A549 (cell line): Measurements from ENCODE around the gene PDE6G. TPM values are rescaled to one million over a fixed set of nuclear protein-coding genes. Genes with fewer than 3 reads are reported as not detected.

Experiments used
- ATAC-seq, 2 experiments: fragments of 200-7000 bp in 1 of 2; fragments of >200 bp in 1 of 2; cut with Nextera tagmentation in 1 of 2; cut with Tn5 transposase in 1 of 2; 3 replicates each; pipeline versions ENCODE4 v1.8.0 to v1.9.1; 2018 to 2020; ENCODE audit warnings: mild to moderate bottlenecking in 1 of 2, moderate library complexity in 1 of 2
- CTCF ChIA-PET: fragments of 300-600 bp; sonication (Branson Sonifier 250); formaldehyde crosslinking; extraction: SDS; loops from one replicate; lab custom pipeline; 2021; ENCODE audit warnings: antibody characterized with exemption, inconsistent platforms; lab: Yijun Ruan, JAX
- POLR2A ChIA-PET: fragments of 350-600 bp; formaldehyde crosslinking; extraction: SDS; loops from one replicate; lab custom pipeline; 2021; ENCODE audit warnings: antibody characterized with exemption, inconsistent platforms; lab: Yijun Ruan, JAX
- DNase-seq, 2 experiments: peaks; one replicate each; pipeline versions ENCODE4 v3.0.0 to v3.0.0-alpha.2; 2011 to 2016; ENCODE audit warnings: low read depth in 1 of 2, low spot score in 1 of 2
- FAIRE-seq: peaks from 2 replicates; lab custom pipeline; 2011; peaks lifted over from hg19 to GRCh38; lab: Jason Lieb, UNC
- H3K27ac ChIP-seq, 2 experiments: fragments of >200 bp; sonication (Bioruptor Twin); formaldehyde crosslinking; 3 replicates each; pipeline ENCODE4 v1.5.1; 2016 to 2017
- H3K4me1 ChIP-seq: fragments of >200 bp; sonication (Bioruptor Twin); formaldehyde crosslinking; 3 replicates; pipeline ENCODE4 v1.6.1; 2016
- H3K4me2 ChIP-seq: fragments of >200 bp; sonication (Bioruptor Twin); formaldehyde crosslinking; 3 replicates; pipeline ENCODE4 v1.6.1; 2016
- H3K4me3 ChIP-seq: fragments of >200 bp; sonication (Bioruptor Twin); formaldehyde crosslinking; 3 replicates; pipeline ENCODE4 v1.5.1; 2016
- H3K9me3 ChIP-seq: fragments of >200 bp; sonication (Bioruptor Twin); formaldehyde crosslinking; 3 replicates; pipeline ENCODE4 v1.6.1; 2016
- CHD2 ChIP-seq: fragments of 150-350 bp; IDR thresholded peaks from 2 replicates; pipeline ENCODE4 v1.6.1; 2014; ENCODE audit warnings: low read length; ENCODE audit not compliant: partially characterized antibody
- E2F6 ChIP-seq: IDR thresholded peaks from 2 replicates; pipeline ENCODE4 v1.6.1; 2012; ENCODE audit warnings: low read depth, borderline replicate concordance
- ELK1 ChIP-seq: fragments of 150-350 bp; IDR thresholded peaks from 2 replicates; pipeline ENCODE4 v1.6.1; 2014; ENCODE audit warnings: low read depth, mild to moderate bottlenecking, low read length
- EP300 ChIP-seq, 2 experiments: fragments of >200 bp; sonication (Bioruptor Twin); formaldehyde crosslinking; IDR thresholded peaks; 2 replicates in 1 of 2; 3 replicates in 1 of 2; pipeline ENCODE4 v1.6.1; 2016 to 2017
- ESRRA ChIP-seq: fragments of 150-350 bp; IDR thresholded peaks from 2 replicates; pipeline ENCODE4 v1.6.1; 2014; ENCODE audit warnings: mild to moderate bottlenecking, low read length, borderline replicate concordance
- FOSB ChIP-seq: fragments of 250-450 bp; sonication (Bioruptor Pico); IDR thresholded peaks from 2 replicates; pipeline ENCODE4 v1.5.0; 2020; ENCODE audit warnings: mild to moderate bottlenecking, moderate library complexity
- FOSL2 ChIP-seq, 2 experiments: fragments of 450-650 bp in 1 of 2; fragments of >200 bp in 1 of 2; sonication (Bioruptor Twin) in 1 of 2; formaldehyde crosslinking; IDR thresholded peaks; 2 replicates each; pipeline versions ENCODE4 v1.5.0 to v1.6.1; 2016 to 2020; ENCODE audit warnings: mild to moderate bottlenecking in 1 of 2, moderate library complexity in 1 of 2
- GATA3 ChIP-seq: IDR thresholded peaks from 2 replicates; pipeline ENCODE4 v1.6.1; 2012; ENCODE audit warnings: borderline replicate concordance
- HDAC2 ChIP-seq: fragments of 200-600 bp; sonication (generic); IDR thresholded peaks from 2 replicates; pipeline ENCODE4 v1.6.1; 2016
- HES2 ChIP-seq: fragments of >200 bp; sonication (Bioruptor Twin); formaldehyde crosslinking; IDR thresholded peaks from 2 replicates; pipeline ENCODE4 v1.6.1; 2016
- HMGXB4 ChIP-seq: fragments of 250-450 bp; sonication (Bioruptor Pico); IDR thresholded peaks from 2 replicates; pipeline ENCODE4 v1.5.0; 2021; ENCODE audit warnings: mild to moderate bottlenecking, moderate library complexity, borderline replicate concordance
- HOXB13 ChIP-seq: fragments of 250-450 bp; sonication (Bioruptor Pico); IDR thresholded peaks from 2 replicates; pipeline ENCODE4 v1.5.0; 2020; ENCODE audit warnings: low read depth, mild to moderate bottlenecking, moderate library complexity
- MAFK ChIP-seq: fragments of 450-650 bp; IDR thresholded peaks from 2 replicates; pipeline ENCODE4 v1.6.1; 2014; ENCODE audit not compliant: partially characterized antibody
- NPAS2 ChIP-seq: fragments of 250-450 bp; sonication (Bioruptor Pico); IDR thresholded peaks from 2 replicates; pipeline ENCODE4 v1.8.0; 2022; ENCODE audit warnings: mild to moderate bottlenecking, moderate library complexity, borderline replicate concordance
- PBX3 ChIP-seq: IDR thresholded peaks from 2 replicates; pipeline ENCODE4 v1.6.1; 2012
- POLR2A ChIP-seq: IDR thresholded peaks from 2 replicates; pipeline ENCODE4 v1.6.1; 2012; ENCODE audit warnings: mild to moderate bottlenecking, low read length
- RAD21 ChIP-seq, 2 experiments: fragments of >200 bp in 1 of 2; sonication (Bioruptor Twin) in 1 of 2; formaldehyde crosslinking in 1 of 2; IDR thresholded peaks in 1 of 2; conservative IDR thresholded peaks in 1 of 2; 2 replicates in 1 of 2; 3 replicates in 1 of 2; pipeline ENCODE4 v1.6.1; 2012 to 2018; ENCODE audit warnings: inconsistent platforms in 1 of 2
- RARB ChIP-seq: fragments of 250-450 bp; sonication (Bioruptor Pico); IDR thresholded peaks from 2 replicates; pipeline ENCODE4 v1.8.0; 2021; ENCODE audit warnings: mild to moderate bottlenecking, moderate library complexity
- RFX5 ChIP-seq: fragments of 450-650 bp; IDR thresholded peaks from 2 replicates; pipeline ENCODE4 v1.7.1; 2014; ENCODE audit warnings: antibody characterized with exemption, mild to moderate bottlenecking, moderate library complexity
- RNF2 ChIP-seq: fragments of 200-600 bp; sonication (generic); IDR thresholded peaks from 2 replicates; pipeline ENCODE4 v1.6.1; 2016; ENCODE audit warnings: low read depth, mild to moderate bottlenecking, antibody characterized with exemption, moderate library complexity, borderline replicate concordance
- SMC3 ChIP-seq: fragments of >200 bp; sonication (Bioruptor Twin); formaldehyde crosslinking; IDR thresholded peaks from 3 replicates; pipeline ENCODE4 v1.6.1; 2018; ENCODE audit warnings: inconsistent platforms
- TFCP2L1 ChIP-seq: fragments of 250-450 bp; sonication (Bioruptor Pico); IDR thresholded peaks from 2 replicates; pipeline ENCODE4 v1.5.0; 2021; ENCODE audit warnings: mild to moderate bottlenecking
- TP53 ChIP-seq: fragments of 250-450 bp; sonication (Bioruptor Pico); IDR thresholded peaks from 2 replicates; pipeline ENCODE4 v1.5.0; 2021; ENCODE audit warnings: mild to moderate bottlenecking, moderate library complexity
- ZC3H11A ChIP-seq: fragments of 450-650 bp; IDR thresholded peaks from 2 replicates; pipeline ENCODE4 v1.6.1; 2014; ENCODE audit warnings: antibody characterized with exemption, mild to moderate bottlenecking
- ZNF302 ChIP-seq: fragments of 250-450 bp; sonication (Bioruptor Pico); IDR thresholded peaks from 2 replicates; pipeline ENCODE4 v1.9.0; 2021; ENCODE audit warnings: inconsistent platforms, mild to moderate bottlenecking, moderate library complexity
- WGBS: methylation state at CpG from one replicate; pipeline ENCODE4 v1.1.6; 2017; ENCODE audit errors: missing lambda C conversion rate; 5-methylcytosine and 5-hydroxymethylcytosine counted together
- polyA plus RNA-seq, 4 experiments: library from polyadenylated mRNA; depleted of rRNA in 3 of 4; stranded (reverse); fragments of >200 nt; fragmentation: RNase III in 1 of 4; extraction: RNeasy Plus Mini Kit Qiagen cat#74134 plus additional on column Dnase treatment in 1 of 4; gene quantifications; 2 replicates in 3 of 4; 3 replicates in 1 of 4; pipeline ENCODE4 v1.2.3, GENCODE V29; 2011 to 2017

Gene PDE6G
- polyA plus RNA-seq, 2 of the 4 experiments (the other 2 are of a cell fraction) = 1.2 TPM

- DNase-seq (no peak), FAIRE-seq (no peak), ATAC-seq (0 out of 6 replicates have a peak, but pooled peaks of 1 of the 2 experiments have one; percentile 21)
- ChIA-PET POLR2A (no interaction called here), CTCF (interaction anchor here (0.7 to 4.3 kb wide), 5 partner anchors 41 to 68 kb away, joined by 3 to 36 read pairs (median 9); partner anchors contain the start of gene FAAP100)
- Histone ChIP-seq H3K27ac (no peak overlapping the region), H3K9me3 (no peaks in the 10 kb centered on the region), H3K4me1 (no peaks in the 10 kb centered on the region), H3K4me3 (no peak overlapping the region), H3K4me2 (no peak overlapping the region)
- WGBS = 95% methylated on average over 4 of the region's 4 CpGs
- TF ChIP-seq TFCP2L1 (CRISPR knock-in tag) = no peak
- no peak for TF ChIP-seq GATA3
- TF ChIP-seq RNF2 = no peak
- TF ChIP-seq HES2 = no peak
- no peak for TF ChIP-seq SMC3
- no peak for TF ChIP-seq RARB (CRISPR knock-in tag)
- no peak for TF ChIP-seq TP53 (CRISPR knock-in tag)
- no peak for TF ChIP-seq HOXB13 (CRISPR knock-in tag)
- no peak for TF ChIP-seq E2F6
- TF ChIP-seq MAFK = no peak
- no peak for TF ChIP-seq CHD2
- no peak for TF ChIP-seq POLR2A
- TF ChIP-seq HDAC2 = no peak
- TF ChIP-seq ZC3H11A = no peak
- TF ChIP-seq FOSL2 (IDR thresholded peaks at IDR 0.05) = no peak
- no peak for TF ChIP-seq FOSL2 (CRISPR knock-in tag; IDR thresholded peaks at IDR 0.05)
These were observed 48.3 kb downstream of the PDE6G start for GRCh38 chr17:81608082-81608481.

- H3K4me1 ChIP-seq = no peaks in the 10 kb centered on the region
- POLR2A ChIA-PET = interaction anchor here (1.0 kb wide), 1 partner anchor 24 kb away, joined by 3 read pairs; no protein-coding TSS in a partner anchor
- no peak for ATAC-seq
- no peaks in the 10 kb centered on the region for H3K9me3 ChIP-seq
- DNase-seq = no peak
- TF ChIP-seq SMC3 (no peak), ESRRA (no peak), HMGXB4 (CRISPR knock-in tag) (no peak), ELK1 (no peak), RFX5 (no peak), FOSB (CRISPR knock-in tag) (no peak), GATA3 (no peak), ZNF302 (CRISPR knock-in tag) (no peak), RAD21 (conservative IDR thresholded peaks at IDR 0.05 in 1 of 2, IDR thresholded peaks at IDR 0.05 in 1 of 2) (no peak), NPAS2 (no peak), PBX3 (no peak), EP300 (IDR thresholded peaks at IDR 0.05) (no peak)
- TF ChIP-seq, all 56 proteins: peak for 0
- no peak overlapping the region for H3K4me2 ChIP-seq
- no peak for FAIRE-seq
- WGBS = 85% methylated on average over 6 of the region's 6 CpGs
- CTCF ChIA-PET = interaction anchor here (0.6 to 4.3 kb wide), 10 partner anchors 9 to 536 kb away, joined by 3 to 36 read pairs (median 6); partner anchors contain the start of gene FAAP100
- H3K27ac ChIP-seq = no peak overlapping the region
- no peak overlapping the region for H3K4me3 ChIP-seq
These were observed 48.9 kb downstream of the PDE6G start for GRCh38 chr17:81607431-81607830.
